CD14-positive monocyte (primary cell): ENCODE results near the gene MVB12B. TPM values are rescaled to one million over a fixed set of nuclear protein-coding genes. Genes with fewer than 3 reads are reported as not detected.
A peak's percentile ranks its signal among the peaks of the same experiment; 100 is the strongest.

ENCODE experiments used
- DNase-seq, 3 donors: peaks; one replicate each; pipeline ENCODE4 v3.0.0-alpha.2; 2011 to 2022
- H2AFZ ChIP-seq: 2 replicates; pipeline ENCODE4 v1.6.0; 2012; ENCODE audit warnings: mild to moderate bottlenecking, low read depth, low read length, inconsistent platforms; ENCODE audit not compliant: insufficient read depth, poor library complexity, severe bottlenecking
- H3K27ac ChIP-seq, 2 donors: 1 replicate in 1 of 2; 2 replicates in 1 of 2; pipeline ENCODE4 v1.5.1; 2012 to 2013; ENCODE audit warnings: low read length in 2 of 2, control low read depth in 1 of 2, inconsistent platforms in 1 of 2, low read depth in 1 of 2, mild to moderate bottlenecking in 1 of 2
- H3K27me3 ChIP-seq, 2 donors: one replicate each; pipeline versions ENCODE4 v1.6.0 to v1.6.1; 2011 to 2013; ENCODE audit warnings: low read length in 2 of 2; ENCODE audit not compliant: control insufficient read depth in 2 of 2, insufficient read depth in 2 of 2
- H3K36me3 ChIP-seq, 2 donors: replicated peaks in 1 of 2; 1 replicate in 1 of 2; 2 replicates in 1 of 2; pipeline versions ENCODE4 v1.5.1 to v1.6.1; 2012 to 2013; ENCODE audit warnings: low read length in 2 of 2, control low read depth in 1 of 2, inconsistent platforms in 1 of 2, mild to moderate bottlenecking in 1 of 2; ENCODE audit not compliant: insufficient read depth in 2 of 2, control insufficient read depth in 1 of 2
- H3K4me1 ChIP-seq, 2 donors: 1 replicate in 1 of 2; 2 replicates in 1 of 2; pipeline versions ENCODE4 v1.5.1 to v1.6.1; 2012 to 2013; ENCODE audit warnings: low read length in 2 of 2, control low read depth in 1 of 2, inconsistent platforms in 1 of 2, mild to moderate bottlenecking in 1 of 2, moderate library complexity in 1 of 2; ENCODE audit not compliant: insufficient read depth in 2 of 2, control insufficient read depth in 1 of 2
- H3K4me2 ChIP-seq: replicated peaks from 2 replicates; pipeline ENCODE3; 2012; ENCODE audit warnings: low read length, moderate library complexity, mild to moderate bottlenecking; ENCODE audit not compliant: poor library complexity, severe bottlenecking; ENCODE audit errors: extremely low read depth
- H3K4me3 ChIP-seq, 3 experiments: fragments of 200-600 bp in 1 of 3; sonication (generic) in 1 of 3; replicated peaks in 1 of 3; 1 replicate in 2 of 3; 2 replicates in 1 of 3; pipeline ENCODE4 v1.5.1; 2011 to 2013; ENCODE audit warnings: low read length in 3 of 3, mild to moderate bottlenecking in 3 of 3, control low read depth in 2 of 3, low read depth in 2 of 3, inconsistent platforms in 1 of 3, moderate library complexity in 1 of 3
- H3K79me2 ChIP-seq: 2 replicates; pipeline ENCODE4 v1.6.0; 2012; ENCODE audit warnings: mild to moderate bottlenecking, control low read depth, inconsistent platforms, low read length, moderate library complexity; ENCODE audit not compliant: insufficient read depth
- H3K9ac ChIP-seq: 2 replicates; pipeline ENCODE4 v1.6.0; 2017; ENCODE audit warnings: low read length, mild to moderate bottlenecking; ENCODE audit not compliant: insufficient read depth, poor library complexity, severe bottlenecking
- H3K9me3 ChIP-seq, 2 donors: replicated peaks in 1 of 2; 1 replicate in 1 of 2; 2 replicates in 1 of 2; pipeline versions ENCODE4 v1.5.1 to v1.6.1; 2012 to 2013; ENCODE audit warnings: low read length in 2 of 2, control low read depth in 1 of 2; ENCODE audit not compliant: control insufficient read depth in 1 of 2, insufficient read depth in 1 of 2
- H4K20me1 ChIP-seq: 2 replicates; pipeline ENCODE4 v1.6.0; 2012; ENCODE audit warnings: mild to moderate bottlenecking, low read length, control low read depth, moderate library complexity; ENCODE audit not compliant: insufficient read depth
- H3K27ac Mint-ChIP-seq, 7 donors: one replicate each; pipeline ENCODE4 v1.8.0; 2020; ENCODE audit warnings: mild to moderate bottlenecking in 7 of 7, mixed read lengths in 7 of 7, moderate library complexity in 6 of 7, inconsistent platforms in 2 of 7
- H3K27me3 Mint-ChIP-seq, 3 donors: one replicate each; pipeline ENCODE4 v1.8.0; 2021 to 2022; ENCODE audit warnings: low read depth in 3 of 3, mild to moderate bottlenecking in 3 of 3, mixed read lengths in 3 of 3, moderate library complexity in 3 of 3, inconsistent platforms in 1 of 3
- H3K36me3 Mint-ChIP-seq, 2 donors: one replicate each; pipeline ENCODE4 v1.8.0; 2020; ENCODE audit warnings: mixed read lengths in 2 of 2, inconsistent platforms in 1 of 2, mild to moderate bottlenecking in 1 of 2
- H3K4me1 Mint-ChIP-seq: one replicate; pipeline ENCODE4 v1.8.0; 2020; ENCODE audit warnings: mild to moderate bottlenecking, mixed read lengths
- H3K4me3 Mint-ChIP-seq, 2 donors: one replicate each; pipeline ENCODE4 v1.8.0; 2020; ENCODE audit warnings: mild to moderate bottlenecking in 2 of 2, mixed read lengths in 2 of 2, moderate library complexity in 1 of 2
- H3K9me3 Mint-ChIP-seq, 7 donors: one replicate each; pipeline ENCODE4 v1.8.0; 2020 to 2022; ENCODE audit warnings: mixed read lengths in 7 of 7, mild to moderate bottlenecking in 6 of 7, moderate library complexity in 6 of 7, inconsistent platforms in 2 of 7
- CTCF ChIP-seq: fragments of 200-600 bp; IDR thresholded peaks from one replicate; pipeline ENCODE4 v1.8.0; 2022; ENCODE audit warnings: antibody characterized with exemption, mild to moderate bottlenecking
- WGBS: methylation state at CpG from one replicate; pipeline ENCODE4 v1.1.5; 2013; ENCODE audit warnings: missing lambda C conversion rate; ENCODE audit not compliant: insufficient coverage; 5-methylcytosine and 5-hydroxymethylcytosine counted together
- intact Hi-C, 2 donors: fragments of 100-400 bp; cut with micrococcal nuclease; formaldehyde crosslinking; loops; one replicate each; pipeline versions ENCODE4 v1.15.0 to v1.15.1; 2023
- polyA plus RNA-seq, 3 donors: library from polyadenylated mRNA; depleted of rRNA in 1 of 3; unstranded in 2 of 3; stranded (reverse) in 1 of 3; fragments of 300-500 nt in 2 of 3; fragments of >200 nt in 1 of 3; fragmentation: Illumina TruSeq in 2 of 3; gene quantifications; 1 replicate in 2 of 3; 2 replicates in 1 of 3; pipeline ENCODE4 v1.2.3, GENCODE V29; 2012 to 2021

MVB12B gene
- polyA plus RNA-seq, 3 donors: 2.8 to 8.1 (median 3.5) TPM

DNA sequence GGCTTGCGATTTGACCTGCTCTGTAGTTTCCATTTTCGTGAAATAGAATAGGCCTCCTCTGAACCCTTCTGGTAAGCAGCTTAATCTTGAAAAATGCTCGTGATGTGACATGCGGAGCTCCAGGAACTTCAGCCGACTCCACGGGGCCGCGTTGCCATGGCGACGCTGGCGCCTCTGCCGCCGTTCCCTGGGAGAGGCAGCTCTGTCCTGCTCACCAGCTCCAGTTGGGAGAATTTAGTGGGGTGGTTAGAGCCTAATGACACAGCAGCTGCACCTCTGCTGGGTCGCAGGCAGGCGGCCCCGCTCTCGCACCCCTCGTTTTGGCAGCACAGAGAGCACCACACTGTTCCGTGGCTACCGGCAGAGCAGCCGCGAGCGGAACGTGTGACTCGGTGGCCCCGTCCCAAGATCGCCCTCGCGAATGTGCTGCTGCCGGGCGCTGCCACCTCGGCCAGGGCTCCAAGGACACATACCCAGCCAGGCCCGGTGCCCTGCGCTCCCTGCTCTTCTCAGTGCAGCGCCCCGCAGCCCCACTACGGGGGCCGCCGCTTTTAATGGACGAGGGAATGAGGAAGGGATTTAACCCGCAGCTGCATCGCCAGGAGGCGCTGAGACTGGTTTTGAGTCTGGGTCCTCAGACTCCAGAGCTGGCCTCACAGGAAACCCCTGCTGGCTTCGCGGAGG lies 155.9 kb downstream of the MVB12B start:
- peaks cover 0 to 1% of the 10 kb centered on the region in 2 donors for H3K9me3 ChIP-seq
- DNase-seq: no peak
- H3K36me3 Mint-ChIP-seq: peaks cover 43 to 58% of the 10 kb centered on the region in 2 donors
- H3K4me1 ChIP-seq: peaks cover 11 to 40% of the 10 kb centered on the region in 2 donors
- no peak overlapping the region for H3K27ac ChIP-seq
- no peak overlapping the region for H3K27ac Mint-ChIP-seq
- peaks cover 0 to 3% (median 0%) of the 10 kb centered on the region in 7 donors for H3K9me3 Mint-ChIP-seq
- H3K79me2 ChIP-seq: no peaks in the 10 kb centered on the region
- H3K9ac ChIP-seq: peak overlapping the region; percentile 21
- no peaks in the 10 kb centered on the region for H3K27me3 ChIP-seq
- peaks cover 0 to 19% of the 10 kb centered on the region in 2 donors for H3K36me3 ChIP-seq
- H3K4me3 Mint-ChIP-seq: peak overlapping the region; percentile 52 to 78
- no peaks in the 10 kb centered on the region for H4K20me1 ChIP-seq
- H3K4me3 ChIP-seq: peak overlapping the region in 2 of 3 experiments; percentile 8 to 68
- no peak for TF ChIP-seq CTCF
- intact Hi-C loops: loop anchor here in 1 of 2 donors (5.0 kb wide), 1 partner anchor 165 kb away; no protein-coding TSS in a partner anchor
- H2AFZ ChIP-seq: peak overlapping the region; percentile 56
- peak overlapping the region; percentile 75 for H3K4me2 ChIP-seq
- peaks cover 38% of the 10 kb centered on the region for H3K4me1 Mint-ChIP-seq
- WGBS: 66% methylated on average over 43 of the region's 45 CpGs
- no peaks in the 10 kb centered on the region for H3K27me3 Mint-ChIP-seq

- peak overlapping the region in 1 of 7 donors; percentile 61 for H3K27ac Mint-ChIP-seq
Observed at GRCh38 chr9:126483468-126484073, 156.9 kb downstream of the MVB12B start.

More at GRCh38 chr9:126483468-126484073, 156.9 kb downstream of the MVB12B start:
- Histone ChIP-seq H3K4me1 (peaks cover 17 to 46% of the 10 kb centered on the region in 2 donors), H3K9ac (no peak overlapping the region), H3K27me3 (no peaks in the 10 kb centered on the region), H3K27ac (no peak overlapping the region), H2AFZ (no peak overlapping the region), H3K4me2 (no peak overlapping the region), H3K4me3 (no peak overlapping the region), H3K9me3 (no peaks in the 10 kb centered on the region), H4K20me1 (no peaks in the 10 kb centered on the region), H3K36me3 (peaks cover 0 to 19% of the 10 kb centered on the region in 2 donors), H3K79me2 (no peaks in the 10 kb centered on the region)
- H3K36me3 Mint-ChIP-seq: peaks cover 43 to 57% of the 10 kb centered on the region in 2 donors
- H3K9me3 Mint-ChIP-seq: no peaks in the 10 kb centered on the region
- H3K27me3 Mint-ChIP-seq: no peaks in the 10 kb centered on the region
- no peak for TF ChIP-seq CTCF
- WGBS: 88% methylated on average over 10 of the region's 13 CpGs
- H3K4me1 Mint-ChIP-seq: peaks cover 46% of the 10 kb centered on the region
- no peak for DNase-seq
- intact Hi-C loops: loop anchor here in 1 of 2 donors (5.0 kb wide), 1 partner anchor 166 kb away; no protein-coding TSS in a partner anchor
- no peak overlapping the region for H3K4me3 Mint-ChIP-seq
